Measurements from ENCODE around the gene OSBPL9. TPM values are rescaled to one million over a fixed set of nuclear protein-coding genes. Genes with fewer than 3 reads are reported as not detected.

The OSBPL9 gene
- total RNA-seq, 1 experiment from 2014 or later: 52.6 TPM

- no TSS peak for BruUV-seq (replicated peaks)
- no peak overlapping the region for H3K4me3 ChIP-seq (replicated peaks in 1 of 2; ENCODE audit: low read depth in 1 of 2, low read length in 2 of 2)
- no peaks in the 10 kb centered on the region for H3K9me2 ChIP-seq (ENCODE audit: insufficient read depth)
- peaks cover 0 to 4% of the 10 kb centered on the region in 2 experiments; a peak in 1 of 4 replicates for H3K4me1 ChIP-seq (ENCODE audit: control insufficient read depth in 1 of 2, insufficient read depth in 2 of 2, low read length in 2 of 2)
- H2AFZ ChIP-seq (ENCODE audit: low read depth, low read length, poor library complexity, severe bottlenecking): no peak overlapping the region
- H3K9me3 ChIP-seq (ENCODE audit: control insufficient read depth in 1 of 2, insufficient read depth in 1 of 2, low read depth in 1 of 2, low read length in 2 of 2): no peaks in the 10 kb centered on the region
- H3K79me2 ChIP-seq (ENCODE audit: insufficient read depth, low read length): peaks cover 27% of the 10 kb centered on the region
- no peak overlapping the region for H3K9ac ChIP-seq (ENCODE audit: low read length)
- ChIA-PET CTCF (no interaction called here), POLR2A (no interaction called here), RAD21 (ENCODE audit: low non-redundant PET in 1 of 2, low total read pairs in 2 of 2, uncharacterized antibody in 2 of 2, unreplicated experiment in 2 of 2) (no interaction called here)
- H3K27ac ChIP-seq (ENCODE audit: low read depth, low read length): no peak overlapping the region
- H3K36me3 ChIP-seq (ENCODE audit: control insufficient read depth in 1 of 2, insufficient read depth in 2 of 2, low read length in 2 of 2): peaks cover 5 to 10% of the 10 kb centered on the region in 2 experiments; a peak in 2 of 4 replicates
- H3K4me2 ChIP-seq (ENCODE audit: low read length): no peak overlapping the region
- H3K27me3 ChIP-seq (ENCODE audit: insufficient read depth, low read length): no peaks in the 10 kb centered on the region
- no peak for TF ChIP-seq EGR1 (IDR thresholded peaks at IDR 0.05; ENCODE audit: low read depth)
- TF ChIP-seq SRF (IDR thresholded peaks at IDR 0.05; ENCODE audit: low read depth): no peak
- no peak for TF ChIP-seq EZH2 (IDR thresholded peaks at IDR 0.05)
- TF ChIP-seq RAD21 (IDR thresholded peaks at IDR 0.05; ENCODE audit: low read depth): no peak
- no peak for TF ChIP-seq JUND (IDR thresholded peaks at IDR 0.05)
- TF ChIP-seq TCF7L2 (IDR thresholded peaks at IDR 0.05; ENCODE audit: borderline replicate concordance, extremely low read depth, insufficient read depth, insufficient read length): no peak
- TF ChIP-seq ATF3 (IDR thresholded peaks at IDR 0.05): no peak
- TF ChIP-seq, protein P1, sequence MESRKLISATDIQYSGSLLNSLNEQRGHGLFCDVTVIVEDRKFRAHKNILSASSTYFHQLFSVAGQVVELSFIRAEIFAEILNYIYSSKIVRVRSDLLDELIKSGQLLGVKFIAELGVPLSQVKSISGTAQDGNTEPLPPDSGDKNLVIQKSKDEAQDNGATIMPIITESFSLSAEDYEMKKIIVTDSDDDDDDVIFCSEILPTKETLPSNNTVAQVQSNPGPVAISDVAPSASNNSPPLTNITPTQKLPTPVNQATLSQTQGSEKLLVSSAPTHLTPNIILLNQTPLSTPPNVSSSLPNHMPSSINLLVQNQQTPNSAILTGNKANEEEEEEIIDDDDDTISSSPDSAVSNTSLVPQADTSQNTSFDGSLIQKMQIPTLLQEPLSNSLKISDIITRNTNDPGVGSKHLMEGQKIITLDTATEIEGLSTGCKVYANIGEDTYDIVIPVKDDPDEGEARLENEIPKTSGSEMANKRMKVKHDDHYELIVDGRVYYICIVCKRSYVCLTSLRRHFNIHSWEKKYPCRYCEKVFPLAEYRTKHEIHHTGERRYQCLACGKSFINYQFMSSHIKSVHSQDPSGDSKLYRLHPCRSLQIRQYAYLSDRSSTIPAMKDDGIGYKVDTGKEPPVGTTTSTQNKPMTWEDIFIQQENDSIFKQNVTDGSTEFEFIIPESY (IDR thresholded peaks at IDR 0.05; ENCODE audit: extremely low read depth, insufficient replicate concordance, low read length): no peak
- TF ChIP-seq FOSL1 (IDR thresholded peaks at IDR 0.05; ENCODE audit: low read depth): no peak
- no peak for TF ChIP-seq SIN3A (IDR thresholded peaks at IDR 0.05; ENCODE audit: low read depth)
- TF ChIP-seq MAX (IDR thresholded peaks at IDR 0.05): no peak
- TF ChIP-seq POLR2A (IDR thresholded peaks at IDR 0.05; ENCODE audit: borderline replicate concordance, extremely low read depth, insufficient read depth, insufficient read length): no peak
- no peak for TF ChIP-seq SP1 (IDR thresholded peaks at IDR 0.05; ENCODE audit: low read depth)
- no peak for TF ChIP-seq POLR2AphosphoS5 (IDR thresholded peaks at IDR 0.05; ENCODE audit: low read depth, low read length)
- no peak for TF ChIP-seq ELF1 (IDR thresholded peaks at IDR 0.05; ENCODE audit: borderline replicate concordance, low read depth)
- DNase-seq (ENCODE audit: low read depth, low spot score) (no peak), ATAC-seq (no peak)
- H4K20me1 ChIP-seq (ENCODE audit: insufficient read depth): 0 out of 2 replicates have a peak, but pooled peaks cover 3% of the 10 kb centered on the region
- intact Hi-C loops (cut with micrococcal nuclease): no loop called here
Measured at GRCh38 chr1:51837243-51837642, 220.4 kb downstream of the OSBPL9 start.

MicroRNAs encoded within 50 kb of the gene (microRNA counts, 767-probe panel; counts per million panel counts)
- not detected for microRNA hsa-miR-761

Small RNA genes within 50 kb of the gene (microRNA-seq; reads per million reads assigned to microRNA genes)
- not detected for gene MIR761 (ENCODE audit: borderline number of aligned reads)

Other genes with a start within 250 kb of the OSBPL9 start
- 41.2 TPM for gene EPS15, start 97.8 kb upstream of the OSBPL9 start, total RNA-seq (2021; ENCODE audit: unreplicated experiment)